Measurements from ENCODE around the gene AKT3. TPM values are rescaled to one million over a fixed set of nuclear protein-coding genes. Genes with fewer than 3 reads are reported as not detected.

Gene AKT3
- total and polyA plus RNA-seq, 7 donors = 2.1 to 105 (median 66.4) TPM

DNA sequence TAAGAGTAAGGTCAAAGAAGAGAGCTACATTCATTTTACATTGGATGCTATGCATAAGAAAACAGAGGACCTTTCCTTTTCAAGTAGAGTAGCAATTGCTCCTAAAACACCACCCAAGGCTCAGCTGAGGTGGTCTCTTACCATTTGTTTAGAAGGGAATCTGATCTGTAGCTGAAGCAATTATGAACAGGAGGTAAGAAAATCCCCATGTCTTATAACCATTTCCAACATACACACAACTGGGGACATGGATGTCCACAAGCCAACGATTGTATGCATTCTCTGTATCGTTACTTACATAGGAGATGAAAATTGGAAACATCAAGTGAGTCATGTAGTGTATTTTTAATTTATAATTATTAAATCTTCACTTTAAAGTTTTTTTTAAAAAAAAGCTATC is 132.0 kb downstream of the AKT3 start:
- intact Hi-C loops (cut with DNase I) = no loop called here

DNA sequence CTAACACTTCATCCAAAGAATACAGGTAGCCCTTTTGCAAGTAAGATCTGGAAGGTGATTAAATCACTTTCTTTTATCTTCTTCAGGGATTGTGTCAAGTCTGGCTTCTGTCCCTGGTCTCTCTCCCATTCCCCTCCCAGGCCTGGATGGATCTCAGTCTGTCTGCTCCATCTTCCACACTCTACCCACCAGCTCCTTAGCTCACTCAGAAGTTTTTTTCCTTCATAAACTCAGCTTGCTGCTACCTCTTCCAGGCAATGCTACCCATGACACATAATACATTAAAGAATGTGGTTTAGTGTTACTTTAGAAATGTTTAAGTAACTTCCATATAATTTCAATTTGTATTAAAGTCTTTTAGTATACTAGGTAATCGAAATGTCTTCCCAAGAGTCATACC is 133.1 kb downstream of the AKT3 start:
- H3K27me3 ChIP-seq = no peaks in the 10 kb centered on the region
- no peaks in the 10 kb centered on the region for H3K9me3 ChIP-seq
- TF ChIP-seq, protein P1, sequence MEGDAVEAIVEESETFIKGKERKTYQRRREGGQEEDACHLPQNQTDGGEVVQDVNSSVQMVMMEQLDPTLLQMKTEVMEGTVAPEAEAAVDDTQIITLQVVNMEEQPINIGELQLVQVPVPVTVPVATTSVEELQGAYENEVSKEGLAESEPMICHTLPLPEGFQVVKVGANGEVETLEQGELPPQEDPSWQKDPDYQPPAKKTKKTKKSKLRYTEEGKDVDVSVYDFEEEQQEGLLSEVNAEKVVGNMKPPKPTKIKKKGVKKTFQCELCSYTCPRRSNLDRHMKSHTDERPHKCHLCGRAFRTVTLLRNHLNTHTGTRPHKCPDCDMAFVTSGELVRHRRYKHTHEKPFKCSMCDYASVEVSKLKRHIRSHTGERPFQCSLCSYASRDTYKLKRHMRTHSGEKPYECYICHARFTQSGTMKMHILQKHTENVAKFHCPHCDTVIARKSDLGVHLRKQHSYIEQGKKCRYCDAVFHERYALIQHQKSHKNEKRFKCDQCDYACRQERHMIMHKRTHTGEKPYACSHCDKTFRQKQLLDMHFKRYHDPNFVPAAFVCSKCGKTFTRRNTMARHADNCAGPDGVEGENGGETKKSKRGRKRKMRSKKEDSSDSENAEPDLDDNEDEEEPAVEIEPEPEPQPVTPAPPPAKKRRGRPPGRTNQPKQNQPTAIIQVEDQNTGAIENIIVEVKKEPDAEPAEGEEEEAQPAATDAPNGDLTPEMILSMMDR (IDR thresholded peaks at IDR 0.05) = no peak
- no peaks in the 10 kb centered on the region for H3K36me3 ChIP-seq
- DNase-seq = no peak
- H3K27ac ChIP-seq = no peak overlapping the region
- peaks cover 0 to 85% (median 50%) of the 10 kb centered on the region in 4 donors for H3K4me1 ChIP-seq
- intact Hi-C loops (cut with DNase I) = no loop called here
- no peak overlapping the region for H3K4me3 ChIP-seq
- 91 to 96% methylated on average over 1 of the region's 1 CpG for WGBS, 2 donors

More for the DNA sequence above, 132.0 kb downstream of the AKT3 start:
- Histone ChIP-seq H3K27ac (no peak overlapping the region), H3K27me3 (no peaks in the 10 kb centered on the region), H3K9me3 (no peaks in the 10 kb centered on the region), H3K36me3 (no peaks in the 10 kb centered on the region), H3K4me1 (peaks cover 0 to 77% (median 46%) of the 10 kb centered on the region in 4 donors), H3K4me3 (no peak overlapping the region)
- 93 to 98% methylated on average over 2 of the region's 2 CpGs for WGBS, 2 donors
- TF ChIP-seq, protein P1 (IDR thresholded peaks at IDR 0.05) = no peak
- TF ChIP-seq POLR2A (IDR thresholded peaks at IDR 0.05) (no peak), EP300 (IDR thresholded peaks at IDR 0.05) (no peak), POLR2AphosphoS5 (IDR thresholded peaks at IDR 0.05) (no peak)
- no peak for DNase-seq

DNA sequence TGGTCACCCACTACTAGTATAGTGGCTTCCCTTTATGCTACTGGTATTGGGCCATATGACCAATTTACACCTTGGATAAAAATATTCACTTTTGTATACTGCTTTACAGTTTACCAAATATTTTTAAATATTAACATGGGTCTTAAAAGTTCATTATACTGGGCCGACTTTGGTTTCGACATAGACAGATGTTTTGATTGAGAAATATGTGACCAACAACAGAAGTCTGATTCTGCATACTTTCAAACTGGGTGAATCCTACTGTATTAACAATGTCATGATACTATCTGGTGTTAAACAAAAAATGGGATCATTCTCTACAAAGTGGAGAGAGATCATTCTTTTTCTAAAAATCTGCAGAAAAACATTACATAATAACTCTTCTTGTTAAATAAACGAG is 134.8 kb downstream of the AKT3 start:
- Histone ChIP-seq H3K4me3 (no peak overlapping the region), H3K27me3 (no peaks in the 10 kb centered on the region), H3K4me1 (peaks cover 0 to 85% (median 45%) of the 10 kb centered on the region in 4 donors), H3K36me3 (no peaks in the 10 kb centered on the region), H3K27ac (no peak overlapping the region), H3K9me3 (no peaks in the 10 kb centered on the region)
- intact Hi-C loops (cut with DNase I) = no loop called here
- no peak for DNase-seq
- no peak for TF ChIP-seq POLR2A (IDR thresholded peaks at IDR 0.05)
- 79 to 80% methylated on average over 3 of the region's 3 CpGs for WGBS, 2 donors

DNA sequence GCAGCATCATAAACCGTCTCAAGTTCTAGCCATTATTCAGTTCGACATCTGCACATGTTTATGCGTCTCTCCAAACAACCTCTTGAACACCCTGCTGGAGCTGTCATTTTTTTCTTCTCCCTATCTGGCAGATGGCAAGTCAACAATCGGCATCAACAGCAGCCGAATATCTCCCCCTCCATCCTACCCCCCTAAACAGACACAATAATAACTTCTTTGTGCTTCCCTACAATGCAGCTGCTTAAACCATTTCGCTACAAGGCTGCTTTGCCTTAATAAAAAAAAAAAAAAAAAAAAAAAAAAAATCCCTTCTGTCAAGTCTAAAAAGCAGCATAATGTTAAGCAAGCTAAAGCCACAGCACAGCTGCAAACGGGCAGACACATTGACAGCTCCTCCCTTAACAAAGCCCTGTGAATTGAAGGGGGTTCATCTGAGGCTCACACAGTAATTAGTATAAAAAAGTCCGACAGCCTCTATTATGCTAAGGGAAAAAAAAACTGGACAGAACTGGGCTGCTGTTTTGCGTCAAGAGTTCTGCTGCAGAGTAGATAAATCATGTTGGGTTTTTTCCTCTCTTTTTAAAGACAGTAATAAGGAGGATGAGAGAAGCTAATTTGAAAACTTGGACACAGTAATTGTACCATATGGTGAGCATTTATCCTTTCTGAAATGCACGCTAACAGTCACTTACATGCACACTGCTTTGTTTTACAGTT is 136.4 kb downstream of the AKT3 start:
- Histone ChIP-seq H3K9me3 (no peaks in the 10 kb centered on the region), H3K36me3 (no peaks in the 10 kb centered on the region), H3K27ac (peak overlapping the region in 1 of 4 donors; percentile 30), H3K4me3 (peak overlapping the region in 2 of 4 donors; percentile 2 to 17), H3K4me1 (peaks cover 0 to 70% (median 39%) of the 10 kb centered on the region in 4 donors), H3K27me3 (no peaks in the 10 kb centered on the region)
- intact Hi-C loops (cut with DNase I) = no loop called here
- peak in 2 of 4 donors; percentile 22 to 41 for TF ChIP-seq POLR2AphosphoS5 (IDR thresholded peaks at IDR 0.05)
- TF ChIP-seq, protein P1 (IDR thresholded peaks at IDR 0.05) = no peak
- WGBS, 2 donors = 30 to 44% methylated on average over 10 of the region's 10 CpGs
- no peak for DNase-seq

DNA sequence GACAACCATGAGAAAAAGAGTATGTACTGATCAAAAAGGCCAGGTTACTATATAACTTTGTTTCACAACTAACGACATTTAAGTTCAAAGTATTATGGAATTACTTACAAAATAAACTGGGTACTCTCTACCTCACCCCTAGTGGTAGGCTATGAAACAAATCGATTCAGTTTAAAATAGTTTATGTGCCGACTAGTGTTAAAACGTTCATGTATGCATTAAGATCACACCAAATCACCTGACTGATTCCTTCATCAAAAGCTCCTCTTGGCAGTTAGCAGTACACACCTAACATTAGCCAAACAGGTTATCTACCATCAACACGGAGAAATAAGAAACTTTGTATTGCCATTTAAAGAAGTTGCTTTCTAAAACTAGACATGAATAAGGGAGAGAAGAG is 137.1 kb downstream of the AKT3 start:
- Histone ChIP-seq H3K27me3 (no peaks in the 10 kb centered on the region), H3K9me3 (no peaks in the 10 kb centered on the region), H3K27ac (no peak overlapping the region), H3K36me3 (no peaks in the 10 kb centered on the region), H3K4me3 (peak overlapping the region in 2 of 4 donors; percentile 2 to 17), H3K4me1 (peaks cover 0 to 67% (median 36%) of the 10 kb centered on the region in 4 donors)
- DNase-seq = no peak
- WGBS, 2 donors = 29 to 54% methylated on average over 5 of the region's 5 CpGs
- intact Hi-C loops (cut with DNase I) = no loop called here
- TF ChIP-seq EP300 (IDR thresholded peaks at IDR 0.05) = no peak
- TF ChIP-seq POLR2AphosphoS5 (IDR thresholded peaks at IDR 0.05) = no peak
- TF ChIP-seq, protein P1 (IDR thresholded peaks at IDR 0.05) = peak in 1 of 4 experiments; percentile 21

All from sigmoid colon (tissue), 7 donors.